ENCODE results near the gene BCL7A.

The BCL7A gene

DNA sequence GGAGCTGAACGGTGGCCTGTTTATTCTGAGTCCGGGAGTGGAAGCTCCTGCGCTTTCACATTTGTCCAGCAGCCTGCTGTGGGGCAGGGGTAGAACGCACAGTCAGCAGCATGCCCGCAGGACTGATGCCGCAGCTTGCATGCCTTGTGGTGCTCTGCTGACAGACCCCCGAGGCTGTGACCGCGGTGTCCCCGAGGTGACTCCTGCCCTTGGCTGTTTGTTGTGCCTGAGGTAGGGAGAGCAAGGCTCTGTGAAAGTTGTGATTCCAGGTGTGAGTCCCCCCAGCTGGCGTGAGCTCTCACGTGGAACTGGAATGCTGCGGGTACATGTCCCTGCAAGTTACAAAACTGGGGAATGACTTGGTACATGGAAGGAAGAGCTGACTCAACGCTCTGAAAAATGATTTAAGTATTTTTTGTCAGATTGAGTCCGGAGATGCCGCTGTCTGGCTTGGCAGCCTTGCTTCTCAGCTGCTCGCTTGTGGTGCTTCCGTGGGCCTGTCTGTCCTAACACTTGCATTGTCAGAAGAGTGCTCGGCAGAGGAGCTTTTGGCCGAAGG is 75.0 kb downstream of the BCL7A start:
- TF ChIP-seq EZH2 (IDR thresholded peaks at IDR 0.05; ENCODE audit: borderline replicate concordance, low read length), result no peak
- no peak for TF ChIP-seq CTCF (IDR thresholded peaks at IDR 0.05; ENCODE audit: low read length)
- H3K79me2 ChIP-seq (ENCODE audit: insufficient read depth, low read length), result no peaks in the 10 kb centered on the region
- H3K27ac ChIP-seq (ENCODE audit: low read depth, low read length, poor library complexity, severe bottlenecking), result no peak overlapping the region
- H2AFZ ChIP-seq (ENCODE audit: low read length), result no peak overlapping the region
- H3K36me3 ChIP-seq (ENCODE audit: insufficient read depth, low read length), result no peaks in the 10 kb centered on the region
- no peak overlapping the region for H3K4me3 ChIP-seq (ENCODE audit: low read depth, low read length, poor library complexity, severe bottlenecking)
- no peaks in the 10 kb centered on the region for H4K20me1 ChIP-seq (ENCODE audit: insufficient read depth, low read length)
- no peaks in the 10 kb centered on the region for H3K9me2 ChIP-seq (ENCODE audit: low read depth, low read length)
- H3K9me3 ChIP-seq (ENCODE audit: low read length), result no peaks in the 10 kb centered on the region
- H3K27me3 ChIP-seq (ENCODE audit: insufficient read depth, low read length), result no peaks in the 10 kb centered on the region
- H3K4me1 ChIP-seq (ENCODE audit: insufficient read depth, low read length, severe bottlenecking), result peaks cover 18% of the 10 kb centered on the region
- H3F3A ChIP-seq (ENCODE audit: insufficient read depth, low read length), result peaks cover 6% of the 10 kb centered on the region; the same call in 1 of the 2 replicates
- H3K4me2 ChIP-seq (ENCODE audit: low read length), result no peak overlapping the region
- H3K9ac ChIP-seq (ENCODE audit: low read length), result no peak overlapping the region

DNA sequence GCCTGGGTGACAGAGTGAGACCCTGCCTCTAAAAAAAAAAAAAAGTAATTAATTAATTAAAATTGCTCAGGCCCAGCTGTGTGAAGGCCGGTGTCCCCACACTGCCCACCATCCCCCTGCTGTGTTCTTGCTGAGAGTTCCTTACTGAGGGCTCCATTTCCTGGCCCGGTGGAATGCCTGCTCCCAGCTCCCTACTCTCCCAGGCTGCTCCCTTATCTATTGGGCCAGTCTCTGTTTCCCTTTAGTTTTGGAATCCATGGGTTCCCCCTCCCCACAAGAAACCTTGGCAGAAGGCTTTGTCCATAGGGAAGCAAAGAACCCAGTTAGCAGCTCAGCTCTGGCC is 75.9 kb downstream of the BCL7A start:
- Histone ChIP-seq H3F3A (ENCODE audit: insufficient read depth, low read length) (peaks cover 6% of the 10 kb centered on the region; the same call in 1 of the 2 replicates), H3K4me1 (ENCODE audit: insufficient read depth, low read length, severe bottlenecking) (peaks cover 18% of the 10 kb centered on the region), H3K27ac (ENCODE audit: low read depth, low read length, poor library complexity, severe bottlenecking) (no peak overlapping the region), H3K4me2 (ENCODE audit: low read length) (no peak overlapping the region), H3K9ac (ENCODE audit: low read length) (no peak overlapping the region), H3K4me3 (ENCODE audit: low read depth, low read length, poor library complexity, severe bottlenecking) (no peak overlapping the region), H3K36me3 (ENCODE audit: insufficient read depth, low read length) (no peaks in the 10 kb centered on the region), H3K9me2 (ENCODE audit: low read depth, low read length) (no peaks in the 10 kb centered on the region), H2AFZ (ENCODE audit: low read length) (no peak overlapping the region), H3K27me3 (ENCODE audit: insufficient read depth, low read length) (no peaks in the 10 kb centered on the region), H3K79me2 (ENCODE audit: insufficient read depth, low read length) (no peaks in the 10 kb centered on the region), H3K9me3 (ENCODE audit: low read length) (no peaks in the 10 kb centered on the region), H4K20me1 (ENCODE audit: insufficient read depth, low read length) (no peaks in the 10 kb centered on the region)
- TF ChIP-seq EZH2 (IDR thresholded peaks at IDR 0.05; ENCODE audit: borderline replicate concordance, low read length) (no peak), CTCF (IDR thresholded peaks at IDR 0.05; ENCODE audit: low read length) (no peak)

GRCh38 chr12:122097927-122098756 is 76.5 kb downstream of the BCL7A start:
- H3K9ac ChIP-seq (ENCODE audit: low read length), result no peak overlapping the region
- TF ChIP-seq CTCF (IDR thresholded peaks at IDR 0.05; ENCODE audit: low read length) (no peak), EZH2 (IDR thresholded peaks at IDR 0.05; ENCODE audit: borderline replicate concordance, low read length) (no peak)
- H3K36me3 ChIP-seq (ENCODE audit: insufficient read depth, low read length), result no peaks in the 10 kb centered on the region
- no peaks in the 10 kb centered on the region for H3K27me3 ChIP-seq (ENCODE audit: insufficient read depth, low read length)
- H2AFZ ChIP-seq (ENCODE audit: low read length), result no peak overlapping the region
- H3K9me2 ChIP-seq (ENCODE audit: low read depth, low read length), result no peaks in the 10 kb centered on the region
- no peak overlapping the region for H3K4me2 ChIP-seq (ENCODE audit: low read length)
- peaks cover 6% of the 10 kb centered on the region; the same call in 1 of the 2 replicates for H3F3A ChIP-seq (ENCODE audit: insufficient read depth, low read length)
- no peaks in the 10 kb centered on the region for H4K20me1 ChIP-seq (ENCODE audit: insufficient read depth, low read length)
- no peak overlapping the region for H3K27ac ChIP-seq (ENCODE audit: low read depth, low read length, poor library complexity, severe bottlenecking)
- H3K4me1 ChIP-seq (ENCODE audit: insufficient read depth, low read length, severe bottlenecking), result peaks cover 18% of the 10 kb centered on the region
- no peaks in the 10 kb centered on the region for H3K79me2 ChIP-seq (ENCODE audit: insufficient read depth, low read length)
- no peaks in the 10 kb centered on the region for H3K9me3 ChIP-seq (ENCODE audit: low read length)
- no peak overlapping the region for H3K4me3 ChIP-seq (ENCODE audit: low read depth, low read length, poor library complexity, severe bottlenecking)

Measured in OCI-LY1 (cell line).